Germinal center (tissue), 1 donor: ENCODE measurements around the gene RAB11FIP4.

ENCODE experiments used
- DNase-seq: peaks from one replicate; pipeline ENCODE4 v3.0.0; 2012; ENCODE audit warnings: mixed read lengths, low spot score

RAB11FIP4 gene

DNA sequence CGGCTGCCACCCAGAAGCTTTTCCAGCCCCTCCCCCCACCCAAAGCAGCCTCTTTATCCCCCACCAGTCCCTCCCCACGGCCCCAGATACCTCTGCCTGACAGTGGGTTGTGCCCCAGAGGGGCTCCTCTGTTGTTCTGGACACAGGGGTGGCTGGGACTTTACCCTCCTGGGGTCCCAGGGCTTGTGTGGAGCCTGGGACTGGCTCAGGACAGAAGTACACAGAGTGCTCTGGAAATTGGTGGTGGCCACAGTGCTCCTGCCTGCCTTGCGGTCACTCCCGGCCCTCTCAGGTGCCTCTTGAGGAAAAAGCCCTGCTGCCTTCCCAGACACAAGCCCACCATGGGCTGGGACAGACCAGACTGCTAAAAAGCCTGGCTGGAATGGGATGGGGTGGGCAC lies 68.2 kb downstream of the RAB11FIP4 start:
- DNase-seq = no peak

DNA sequence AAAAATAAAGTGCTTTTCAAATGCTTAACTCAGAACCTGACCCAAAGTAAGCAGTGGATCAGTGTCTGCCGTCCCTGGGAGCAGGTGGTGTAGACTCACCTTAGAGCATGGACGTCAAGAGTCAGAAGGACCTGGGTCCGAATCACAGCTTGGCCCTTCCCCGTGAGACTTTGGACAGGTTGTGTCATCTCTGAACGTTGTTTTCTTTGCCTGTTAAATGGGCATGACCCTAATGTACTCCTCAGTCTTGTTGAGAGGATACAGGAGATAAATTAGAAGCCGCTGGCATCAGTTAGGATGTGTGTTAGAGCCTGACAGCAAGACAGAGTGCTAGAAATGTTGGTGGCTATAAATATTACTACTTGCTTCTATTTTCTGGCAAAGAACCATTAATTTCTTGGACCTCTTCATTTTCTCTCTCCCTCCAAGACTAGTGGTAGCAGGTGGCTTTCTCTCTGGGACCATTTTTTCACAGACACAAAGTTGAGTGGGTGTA lies 68.8 kb downstream of the RAB11FIP4 start:
- DNase-seq = no peak

DNA sequence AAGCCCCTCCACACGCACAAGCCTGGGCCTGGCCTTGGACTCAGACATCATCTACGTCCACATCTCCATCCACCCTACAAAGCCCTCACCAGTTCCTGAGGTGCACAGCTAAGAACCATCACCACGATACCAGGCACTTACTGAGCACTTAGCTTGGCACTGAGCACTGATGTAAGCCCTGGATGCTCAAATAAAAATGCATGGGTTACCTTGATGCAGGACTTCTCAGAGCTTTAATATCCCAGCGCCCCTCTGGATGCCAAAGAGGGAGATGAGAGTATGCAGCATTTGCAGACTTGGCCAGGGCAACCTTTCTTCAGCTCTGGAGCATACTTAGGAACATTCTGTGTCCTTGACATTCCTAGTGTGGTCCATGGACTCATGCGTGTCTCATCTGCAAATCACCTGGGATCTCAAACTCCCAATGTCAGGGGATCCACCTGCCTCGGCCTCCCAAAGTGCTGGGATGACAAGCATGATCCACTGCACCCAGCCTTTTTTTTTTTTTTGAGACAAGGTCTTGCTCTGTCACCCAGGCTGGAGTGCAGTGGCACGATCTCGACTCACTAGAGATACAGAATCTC lies 69.8 kb downstream of the RAB11FIP4 start:
- DNase-seq = no peak

DNA sequence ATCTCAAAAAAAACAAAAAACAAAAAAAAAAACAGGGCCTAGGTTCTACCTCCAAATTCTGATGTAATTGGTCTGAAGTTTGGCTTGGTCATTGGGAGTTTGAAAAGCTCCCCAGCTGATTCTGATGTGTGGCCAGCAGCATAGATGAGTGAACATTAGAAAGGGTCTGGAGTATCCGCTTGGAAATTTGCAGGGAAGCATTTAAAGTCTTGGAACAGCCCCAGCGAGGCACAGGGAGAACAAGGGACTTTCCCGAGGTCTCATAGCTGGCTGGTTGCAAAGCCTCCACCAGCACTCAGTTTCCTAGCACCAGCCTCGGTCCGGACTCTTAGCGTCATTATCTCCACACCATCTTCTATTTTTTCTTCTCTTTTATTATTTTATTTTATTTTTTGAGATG lies 70.8 kb downstream of the RAB11FIP4 start:
- no peak for DNase-seq

DNA sequence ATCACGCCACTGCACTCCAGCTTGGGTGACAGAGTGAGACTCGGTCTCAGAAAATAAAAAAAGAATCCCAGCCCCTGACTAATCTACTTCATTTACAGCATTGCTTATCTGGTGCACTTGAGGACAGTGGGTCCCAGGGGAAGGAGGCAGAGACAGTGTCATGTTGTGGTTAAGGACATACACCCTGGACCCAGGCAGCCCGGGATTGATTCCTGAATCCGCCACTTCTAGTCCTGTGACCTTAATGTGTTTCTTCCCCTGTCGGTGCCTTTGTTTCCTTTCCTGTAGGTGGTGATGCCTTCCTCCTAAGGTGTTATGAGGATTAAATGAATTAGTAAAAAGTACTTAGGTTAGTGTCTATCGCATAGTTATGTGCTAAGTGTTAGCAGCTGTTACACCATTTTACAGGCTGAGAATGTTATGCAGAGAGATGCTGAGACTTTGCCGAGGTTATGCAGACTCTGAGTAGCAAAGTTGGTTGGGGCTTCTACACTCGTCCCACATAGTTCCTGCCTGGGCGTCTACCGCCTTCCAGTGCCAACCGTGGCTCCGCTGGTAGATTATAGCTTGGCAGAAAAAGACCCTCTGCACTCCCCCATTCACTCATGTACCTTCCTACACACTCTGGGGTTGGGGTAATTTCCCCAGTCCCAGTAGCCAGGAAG lies 74.8 kb downstream of the RAB11FIP4 start:
- no peak for DNase-seq

DNA sequence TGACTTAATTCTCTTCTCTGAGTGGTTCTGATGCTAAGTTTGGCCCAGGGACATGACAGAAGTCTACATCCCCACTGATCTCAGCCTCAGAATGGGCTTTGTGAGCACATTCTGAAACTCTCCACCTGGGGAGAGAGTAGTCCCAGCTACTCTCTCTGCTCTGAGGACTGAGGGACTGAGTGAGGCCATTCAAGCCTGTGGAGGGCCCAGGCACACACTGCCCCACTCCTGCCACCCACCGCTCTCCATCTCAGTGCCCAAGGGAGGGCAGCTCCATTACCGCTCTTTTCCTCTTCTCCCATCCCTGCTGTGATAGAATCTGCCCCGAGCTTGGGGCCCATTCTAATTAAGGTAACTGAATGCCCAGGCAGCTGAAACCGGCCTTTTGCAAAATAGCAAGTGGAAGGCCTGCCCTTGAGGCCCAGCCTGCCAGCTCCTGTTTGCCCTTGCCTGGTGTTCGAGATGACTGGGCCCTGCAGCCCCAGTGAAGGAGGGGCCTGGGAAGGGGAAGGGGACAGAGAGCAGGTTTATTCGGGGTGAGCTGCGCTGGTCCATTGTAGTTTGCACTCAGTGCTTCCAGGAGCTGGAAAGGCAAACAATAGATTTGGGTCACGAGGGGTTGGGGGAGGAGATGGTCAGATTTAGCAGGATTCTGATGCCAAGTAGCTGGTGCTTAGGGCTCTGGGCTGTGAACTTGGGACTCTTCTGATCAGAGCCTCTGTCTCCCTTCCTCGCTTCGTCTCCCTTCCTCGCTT lies 76.2 kb downstream of the RAB11FIP4 start:
- no peak for DNase-seq

DNA sequence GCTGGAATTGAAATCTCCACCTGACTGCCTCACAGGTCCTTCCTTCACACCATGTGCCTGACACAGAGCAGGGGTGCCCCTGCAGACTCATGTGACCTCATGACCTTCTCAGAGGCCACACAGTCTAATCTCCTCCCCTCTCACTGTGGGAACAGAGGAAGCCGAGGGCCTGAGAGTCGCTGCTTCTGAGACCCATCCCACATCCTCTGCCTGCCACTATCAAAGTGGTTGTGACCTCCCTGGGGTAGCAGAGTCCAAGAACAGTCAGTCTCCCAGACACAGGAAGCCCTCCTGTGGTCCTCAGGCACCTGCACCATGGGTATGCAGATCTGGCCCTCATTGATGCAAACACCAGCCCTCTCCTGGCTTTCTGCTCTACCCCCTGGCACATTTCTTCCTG lies 78.5 kb downstream of the RAB11FIP4 start:
- no peak for DNase-seq

DNA sequence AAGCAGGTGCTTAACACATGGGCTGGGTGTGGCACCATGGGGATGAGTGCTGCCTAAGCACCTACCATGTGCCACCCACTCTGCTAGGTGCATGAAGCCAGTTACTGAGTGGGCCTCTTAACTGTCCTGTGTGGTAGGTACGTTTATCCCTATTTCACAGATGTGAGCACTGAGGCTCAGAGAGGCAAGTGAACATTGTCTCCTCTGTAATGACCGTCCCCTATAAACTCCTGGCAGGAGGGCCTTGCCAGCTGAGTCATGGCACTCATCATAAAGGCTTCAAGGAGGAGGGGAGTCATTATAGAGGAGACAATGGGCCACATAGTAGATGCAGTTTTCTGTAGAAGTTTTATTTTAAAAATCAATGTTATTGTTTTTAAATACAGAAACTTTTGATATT lies 79.1 kb downstream of the RAB11FIP4 start:
- no peak for DNase-seq

DNA sequence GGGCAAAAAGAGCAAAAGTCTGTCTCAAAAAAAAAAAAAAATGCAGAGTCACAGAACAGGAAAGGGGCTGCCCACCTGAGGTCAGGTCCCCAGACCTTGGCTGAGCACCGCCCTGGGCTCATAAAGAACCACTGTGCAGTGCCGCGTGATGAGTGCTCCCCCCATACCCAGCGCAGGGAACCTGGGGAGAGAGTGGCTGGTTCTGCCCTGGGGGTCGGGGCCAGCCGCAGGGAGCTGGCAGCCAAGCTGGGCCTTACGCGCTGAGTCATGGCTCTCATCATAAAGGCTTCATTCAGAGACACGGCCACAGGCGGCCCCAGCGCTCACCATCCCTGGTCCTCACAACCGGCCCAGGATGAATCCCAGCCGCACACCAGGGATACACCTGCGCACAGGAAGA lies 80.7 kb downstream of the RAB11FIP4 start:
- no peak for DNase-seq

DNA sequence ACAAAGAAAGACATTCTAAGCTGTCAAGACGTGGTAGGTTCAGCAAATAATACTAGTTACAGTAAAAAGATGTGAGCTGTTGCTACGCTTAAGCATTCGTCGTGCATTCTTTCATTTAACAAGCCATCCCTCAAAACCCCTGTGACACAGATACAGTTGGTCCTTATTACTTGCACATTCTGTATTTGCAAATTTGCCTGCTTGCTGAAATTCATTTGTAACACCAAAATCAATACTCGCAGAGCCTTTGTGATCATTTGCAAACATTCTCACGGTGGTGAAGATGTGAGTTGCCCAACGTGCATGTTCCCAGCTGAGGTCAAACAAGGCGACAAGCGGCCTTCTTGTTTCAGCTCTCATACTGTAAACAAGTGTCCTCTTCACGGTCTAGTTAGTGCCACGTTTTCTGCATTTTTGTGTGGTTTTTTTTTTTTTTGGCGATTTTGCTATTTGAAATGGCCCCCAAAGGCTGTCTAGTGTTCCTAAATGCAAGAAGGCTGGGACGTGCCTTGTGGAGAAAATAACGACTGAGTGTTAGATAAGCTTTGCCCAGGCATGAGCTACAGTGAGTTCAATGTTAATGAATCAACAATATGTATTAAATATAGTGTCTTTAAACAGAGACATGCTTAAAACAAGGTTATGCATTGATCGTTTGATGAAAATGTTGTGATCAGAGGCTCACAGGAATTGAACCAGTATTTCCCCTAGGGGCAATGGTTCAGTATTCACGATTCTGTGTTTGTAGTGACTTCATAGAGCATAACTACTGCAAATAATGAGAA lies 84.1 kb downstream of the RAB11FIP4 start:
- no peak for DNase-seq

DNA sequence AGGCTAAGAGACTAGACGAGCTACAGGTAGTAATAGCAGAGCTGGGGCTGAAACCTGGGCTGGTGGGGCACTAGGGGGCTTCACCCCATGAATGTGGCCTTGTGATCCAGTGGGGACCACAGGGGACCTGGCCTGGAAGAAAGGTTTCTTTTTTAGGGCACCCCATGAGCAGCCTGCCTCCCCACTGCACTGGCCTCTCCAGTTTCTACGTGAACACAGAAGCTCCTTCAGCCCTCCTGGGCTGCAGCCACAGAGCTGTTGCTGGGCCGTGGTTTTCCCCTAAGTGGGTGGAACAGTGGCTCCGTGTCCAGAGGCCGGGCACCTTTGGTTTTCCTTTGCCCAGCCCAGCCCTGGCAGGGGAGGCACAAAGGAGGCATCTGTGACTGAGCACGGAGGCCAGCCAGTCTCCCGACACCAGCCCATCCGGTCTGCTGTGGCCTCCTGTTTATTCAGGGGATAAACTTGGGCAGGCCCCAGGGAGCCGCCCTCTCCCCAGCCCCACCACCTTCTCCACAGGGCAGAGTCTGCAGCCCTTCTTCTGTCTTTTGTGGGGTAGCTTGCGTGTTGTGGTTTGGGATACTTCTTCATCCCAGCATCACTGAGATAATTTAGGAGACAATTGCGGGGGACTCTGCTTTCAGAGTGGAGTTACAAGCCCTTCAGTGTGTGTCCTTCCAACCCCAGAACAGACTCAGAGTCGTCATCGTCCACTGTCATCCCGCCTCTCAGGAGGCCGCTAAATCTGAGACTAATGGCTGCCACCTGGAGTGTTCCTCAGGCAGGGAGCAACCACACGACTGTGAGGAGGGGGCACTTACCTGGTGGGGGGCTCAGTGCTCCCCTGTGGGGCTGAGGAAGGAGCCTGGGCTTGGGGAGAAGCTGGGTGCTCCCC lies 85.3 kb downstream of the RAB11FIP4 start:
- DNase-seq = no peak

DNA sequence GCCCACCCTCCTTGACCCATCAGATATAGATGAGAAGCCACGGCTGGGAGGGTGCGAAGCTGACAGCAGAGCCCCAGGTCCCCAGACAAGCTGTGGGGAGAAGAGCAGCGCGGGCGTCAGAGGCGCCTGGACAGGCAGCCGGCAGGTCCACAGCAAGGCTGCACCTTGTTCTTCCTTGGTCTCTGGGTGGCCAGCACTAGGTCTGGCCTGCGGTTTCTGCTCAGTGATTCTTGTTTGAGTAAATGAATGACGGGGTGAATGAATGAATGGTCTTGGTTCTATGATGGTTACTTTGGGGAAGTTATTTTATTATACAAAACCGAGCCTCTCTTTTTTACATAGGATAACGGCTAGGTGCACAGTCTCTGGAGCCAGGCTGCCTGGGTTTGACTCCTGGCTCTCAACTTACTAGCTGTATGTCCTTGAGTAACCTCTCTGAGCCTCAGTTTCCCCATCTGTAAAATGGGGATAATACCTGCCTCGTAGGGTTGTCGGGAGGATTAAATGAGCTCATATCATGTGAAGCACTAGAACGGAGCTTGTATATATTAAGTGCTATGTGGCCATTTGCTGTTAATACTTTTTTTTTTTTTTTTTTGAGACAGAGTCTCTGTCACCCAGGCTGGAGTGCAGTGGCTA lies 86.1 kb downstream of the RAB11FIP4 start:
- no peak for DNase-seq

DNA sequence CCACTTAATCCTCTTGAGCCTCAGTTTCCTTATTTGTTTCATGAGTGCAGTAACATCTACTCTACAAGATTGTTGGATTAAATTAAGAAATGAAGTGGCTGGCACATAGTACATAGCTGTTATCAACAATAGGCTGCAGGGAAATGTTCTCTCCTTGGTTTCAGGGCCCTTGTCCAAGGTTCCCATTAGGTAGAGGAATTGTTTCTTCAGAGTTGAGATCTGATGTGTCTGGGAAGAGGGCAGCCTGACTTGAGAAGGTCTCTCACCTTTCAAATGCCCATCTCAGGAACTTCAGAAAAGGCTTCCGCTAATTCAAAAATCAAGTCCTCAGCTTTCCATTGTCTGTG lies 87.6 kb downstream of the RAB11FIP4 start:
- DNase-seq = no peak

DNA sequence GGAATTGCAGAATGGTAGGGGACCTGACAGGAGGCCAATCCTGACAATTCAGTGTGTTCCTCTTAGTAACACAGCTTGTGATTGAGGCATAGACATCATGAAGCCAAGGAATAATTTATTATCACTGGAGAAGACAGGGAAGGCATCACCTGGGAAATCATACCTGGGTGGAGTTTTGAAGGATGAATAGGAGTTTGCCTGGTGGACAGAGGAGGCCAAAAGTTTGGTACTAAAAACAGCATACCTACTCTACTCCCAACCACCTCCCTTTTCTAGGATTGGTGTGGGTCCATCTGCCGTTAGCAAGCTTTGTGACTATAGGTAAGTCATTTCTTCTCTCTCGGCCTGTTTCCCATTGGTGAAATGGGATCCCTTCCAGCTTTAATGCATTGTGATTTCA lies 88.0 kb downstream of the RAB11FIP4 start:
- DNase-seq = no peak

DNA sequence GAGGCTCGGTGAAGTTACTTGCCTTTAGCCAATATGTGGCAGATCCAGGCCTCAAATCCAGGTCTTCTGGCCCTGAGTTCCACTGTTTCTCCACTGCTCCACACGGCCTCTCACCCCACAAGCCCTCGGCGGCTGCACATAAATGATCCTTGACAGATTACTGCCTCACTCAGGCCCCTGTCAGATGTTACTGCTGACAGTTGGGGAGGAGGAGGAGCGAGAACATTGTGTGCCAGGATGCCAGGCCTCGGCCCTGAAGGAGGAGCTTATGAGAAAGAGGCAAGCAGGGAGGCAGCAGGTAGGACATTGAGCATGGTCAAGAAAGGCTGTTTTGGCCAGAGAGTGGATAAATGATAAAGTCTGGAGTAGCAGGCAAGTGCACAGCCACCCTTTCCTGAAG lies 88.6 kb downstream of the RAB11FIP4 start:
- DNase-seq = no peak

DNA sequence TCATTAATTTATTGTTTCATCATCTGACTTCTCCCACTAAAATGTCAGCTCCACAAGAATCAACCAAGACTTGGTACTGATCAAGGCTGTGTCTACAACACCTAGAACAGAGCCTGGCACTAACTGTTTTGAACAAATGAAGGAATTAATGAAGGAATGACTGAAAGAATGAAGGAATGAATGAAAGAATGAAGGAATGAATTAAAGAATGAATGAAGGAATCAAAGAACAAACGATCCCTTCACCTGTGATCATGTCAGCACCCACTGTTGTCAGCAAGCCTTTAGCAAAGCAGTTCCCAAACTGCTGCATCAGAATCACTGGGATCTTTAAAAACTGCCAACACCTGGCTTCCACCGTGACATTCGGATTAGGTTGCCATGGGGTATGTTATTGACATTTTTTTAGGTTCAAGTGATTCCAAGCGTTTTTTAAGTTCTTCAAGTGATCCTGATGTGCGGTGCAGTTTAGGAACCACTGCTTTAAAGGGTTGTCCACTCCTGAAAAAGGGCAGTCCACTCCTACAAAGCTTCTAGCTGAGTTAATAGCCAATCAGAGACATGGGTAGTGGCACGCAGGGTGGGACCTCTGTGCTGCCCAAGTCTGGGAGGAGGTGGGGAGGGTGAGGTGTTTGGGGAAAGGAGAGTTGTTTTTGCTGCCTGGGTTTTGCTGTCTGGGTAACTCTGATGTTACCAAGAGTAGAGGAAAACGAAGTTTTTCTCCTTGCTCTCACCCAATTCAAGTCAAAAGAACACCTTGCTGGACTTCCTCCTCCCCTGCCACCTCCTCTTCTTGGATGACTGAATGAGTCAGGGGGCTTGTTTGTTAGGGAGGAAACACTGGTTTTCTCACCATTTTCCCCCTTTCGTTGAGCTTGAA lies 89.7 kb downstream of the RAB11FIP4 start:
- DNase-seq = no peak

DNA sequence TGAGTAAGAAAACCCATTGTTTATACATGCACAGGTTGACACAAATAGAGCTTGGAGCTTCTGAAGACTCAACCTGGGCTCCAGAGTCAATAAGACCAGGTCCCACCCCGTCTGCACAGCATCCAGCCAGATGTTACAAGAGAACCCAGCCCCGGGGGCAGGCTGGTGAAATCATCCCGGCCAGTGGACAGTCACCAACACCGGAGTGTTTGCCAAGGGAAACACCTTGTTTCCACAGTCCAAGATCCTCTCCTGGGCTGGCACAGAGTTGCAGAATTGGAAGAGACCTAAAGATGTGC lies 90.3 kb downstream of the RAB11FIP4 start:
- DNase-seq = no peak

DNA sequence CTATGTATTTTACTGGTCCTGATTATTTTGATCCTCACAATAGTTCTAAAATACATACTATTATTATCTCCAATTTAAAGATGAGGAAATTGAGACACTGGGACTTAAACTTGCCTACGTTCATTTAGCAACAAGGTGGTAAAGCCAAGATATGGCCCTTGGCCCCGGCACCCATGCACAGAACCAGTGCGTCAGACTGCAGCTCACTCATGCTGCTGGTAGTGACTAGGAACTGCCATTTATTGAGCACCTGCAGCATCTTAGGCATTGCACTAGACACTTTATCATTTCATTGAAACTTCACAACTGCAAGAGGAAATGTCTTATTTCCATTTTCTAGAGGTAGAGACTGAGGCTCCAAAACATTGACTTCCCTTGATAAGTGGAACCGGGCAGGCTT lies 93.3 kb downstream of the RAB11FIP4 start:
- no peak for DNase-seq

DNA sequence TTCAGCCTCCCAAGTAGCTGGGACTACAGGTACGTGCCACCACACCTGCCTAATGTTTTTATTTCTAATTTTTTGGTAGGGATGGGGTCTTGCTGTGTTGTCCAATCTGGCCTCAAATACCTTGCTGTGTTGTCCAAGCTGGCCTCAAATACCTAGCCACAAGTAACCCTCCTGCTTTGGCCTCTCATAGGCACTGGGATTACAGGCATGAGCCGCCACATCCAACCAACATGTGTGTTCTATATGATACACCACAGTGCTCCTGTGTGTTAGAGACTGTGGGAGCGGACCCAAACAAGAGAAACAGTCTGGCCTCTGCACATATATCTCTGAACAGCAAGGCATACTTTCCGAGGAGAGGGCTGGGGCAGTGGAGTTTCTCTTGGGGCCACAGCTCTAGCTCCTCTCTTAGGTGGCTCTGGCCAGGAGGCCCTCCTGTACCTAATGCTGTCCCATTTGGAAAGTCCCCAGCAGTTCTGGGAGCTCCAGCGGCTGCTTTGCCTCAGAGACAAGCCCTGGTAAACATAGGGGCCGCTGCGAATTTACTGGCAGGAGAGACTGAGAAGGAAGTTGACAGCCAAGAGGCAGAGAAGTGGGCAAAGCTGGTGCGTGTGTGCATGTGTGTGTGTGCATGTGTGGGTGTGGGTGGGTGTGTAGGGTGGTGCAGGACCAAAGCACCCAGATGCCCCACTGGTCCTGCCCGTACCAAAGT lies 95.0 kb downstream of the RAB11FIP4 start:
- DNase-seq = no peak
